HepG2 (cell line): Measurements from ENCODE around the gene MAGI1. TPM values are rescaled to one million over a fixed set of nuclear protein-coding genes. Genes with fewer than 3 reads are reported as not detected.

Source experiments
- ATF3 ChIP-seq: sonication (generic); formaldehyde crosslinking; IDR thresholded peaks from 2 replicates; pipeline ENCODE4 v1.4.0; 2020; ENCODE audit warnings: missing genetic modification reagents
- ATF7 ChIP-seq, 2 experiments: fragments of 450-650 bp in 1 of 2; sonication (generic) in 1 of 2; formaldehyde crosslinking in 1 of 2; IDR thresholded peaks; 2 replicates each; pipeline versions ENCODE4 v1.4.0 to v1.6.1; 2016 to 2020; ENCODE audit warnings: antibody characterized with exemption in 1 of 2, mild to moderate bottlenecking in 1 of 2, missing genetic modification reagents in 1 of 2
- CBX5 ChIP-seq: sonication (generic); formaldehyde crosslinking; IDR thresholded peaks from 2 replicates; pipeline ENCODE4 v1.4.0; 2020; ENCODE audit warnings: missing genetic modification reagents, borderline replicate concordance
- CREB1 ChIP-seq, 2 experiments: fragments of 450-650 bp in 1 of 2; IDR thresholded peaks; 2 replicates each; pipeline ENCODE4 v1.6.1; 2016 to 2017; ENCODE audit warnings: control low read depth in 1 of 2, mild to moderate bottlenecking in 1 of 2, missing compliant biosample characterization in 1 of 2, missing genetic modification characterization in 1 of 2
- DNMT1 ChIP-seq: sonication (generic); formaldehyde crosslinking; IDR thresholded peaks from 2 replicates; pipeline ENCODE4 v1.5.1; 2020; ENCODE audit warnings: mild to moderate bottlenecking, missing genetic modification reagents
- DPF2 ChIP-seq: sonication (generic); formaldehyde crosslinking; IDR thresholded peaks from 2 replicates; pipeline ENCODE4 v1.4.0; 2020; ENCODE audit warnings: mild to moderate bottlenecking, low read depth, missing genetic modification reagents, borderline replicate concordance
- FOXC1 ChIP-seq: sonication (generic); formaldehyde crosslinking; IDR thresholded peaks from 2 replicates; pipeline ENCODE4 v1.8.0; 2022; ENCODE audit warnings: mild to moderate bottlenecking, missing genetic modification reagents, borderline replicate concordance
- IRF2 ChIP-seq: IDR thresholded peaks from 2 replicates; pipeline ENCODE4 v1.6.1; 2018; ENCODE audit warnings: missing genetic modification reagents, missing compliant biosample characterization
- KLF6 ChIP-seq: IDR thresholded peaks from 2 replicates; pipeline ENCODE4 v1.8.0; 2016; ENCODE audit warnings: missing biosample characterization, missing genetic modification reagents
- MAFK ChIP-seq, 2 experiments: IDR thresholded peaks in 1 of 2; conservative IDR thresholded peaks in 1 of 2; 2 replicates each; pipeline ENCODE4 v1.6.1; 2011; ENCODE audit warnings: improper control_type of control experiment in 2 of 2, low read length in 2 of 2
- MAX ChIP-seq: IDR thresholded peaks from 2 replicates; pipeline ENCODE4 v1.6.1; 2012; ENCODE audit warnings: inconsistent platforms
- NCOA5 ChIP-seq: sonication (generic); formaldehyde crosslinking; IDR thresholded peaks from 2 replicates; pipeline ENCODE4 v1.4.0; 2020; ENCODE audit warnings: missing genetic modification reagents
- PHB2 ChIP-seq: fragments of 450-650 bp; IDR thresholded peaks from 2 replicates; pipeline ENCODE4 v1.6.1; 2018; ENCODE audit not compliant: partially characterized antibody
- RARA ChIP-seq: IDR thresholded peaks from 2 replicates; pipeline ENCODE4 v1.6.1; 2016; ENCODE audit warnings: missing genetic modification reagents, missing compliant biosample characterization
- RXRB ChIP-seq: IDR thresholded peaks from 2 replicates; pipeline ENCODE4 v1.6.1; 2016; ENCODE audit warnings: borderline replicate concordance, missing genetic modification reagents, missing compliant biosample characterization
- ZBTB1 ChIP-seq: sonication (generic); formaldehyde crosslinking; IDR thresholded peaks from 2 replicates; pipeline ENCODE4 v1.4.0; 2020; ENCODE audit warnings: missing genetic modification reagents, borderline replicate concordance
- ZFY ChIP-seq: sonication (generic); formaldehyde crosslinking; IDR thresholded peaks from 2 replicates; pipeline ENCODE4 v1.4.0; 2020; ENCODE audit warnings: missing genetic modification reagents
- ZGPAT ChIP-seq: IDR thresholded peaks from 2 replicates; pipeline ENCODE4 v1.6.1; 2016; ENCODE audit warnings: mild to moderate bottlenecking
- ZMYM3 ChIP-seq: sonication (generic); formaldehyde crosslinking; IDR thresholded peaks from 2 replicates; pipeline ENCODE4 v1.5.1; 2020; ENCODE audit warnings: mild to moderate bottlenecking, missing genetic modification reagents
- ZMYM4 ChIP-seq: sonication (generic); formaldehyde crosslinking; IDR thresholded peaks from 2 replicates; pipeline ENCODE4 v1.8.1; 2023; ENCODE audit warnings: mild to moderate bottlenecking, missing genetic modification reagents
- ZNF264 ChIP-seq: sonication (generic); formaldehyde crosslinking; IDR thresholded peaks from 2 replicates; pipeline ENCODE4 v1.4.0; 2020; ENCODE audit warnings: missing genetic modification reagents
- ZNF292 ChIP-seq: sonication (generic); formaldehyde crosslinking; IDR thresholded peaks from 2 replicates; pipeline ENCODE4 v1.8.1; 2022; ENCODE audit warnings: mild to moderate bottlenecking, low read depth, missing genetic modification reagents, borderline replicate concordance
- ZNF451 ChIP-seq: sonication (generic); formaldehyde crosslinking; IDR thresholded peaks from 2 replicates; pipeline ENCODE4 v1.5.0; 2020; ENCODE audit warnings: mild to moderate bottlenecking, missing genetic modification reagents
- ZNF512 ChIP-seq: sonication (generic); formaldehyde crosslinking; IDR thresholded peaks from 2 replicates; pipeline ENCODE4 v1.4.0; 2020; ENCODE audit warnings: mild to moderate bottlenecking, missing genetic modification reagents
- ZNF709 ChIP-seq: sonication (generic); formaldehyde crosslinking; IDR thresholded peaks from 2 replicates; pipeline ENCODE4 v1.5.0; 2020; ENCODE audit warnings: mild to moderate bottlenecking, missing genetic modification reagents
- ZNF768 ChIP-seq: sonication (generic); formaldehyde crosslinking; IDR thresholded peaks from 2 replicates; pipeline ENCODE4 v1.4.0; 2020; ENCODE audit warnings: missing genetic modification reagents
- ZNF784 ChIP-seq: sonication (generic); formaldehyde crosslinking; IDR thresholded peaks from 2 replicates; pipeline ENCODE4 v1.5.1; 2020; ENCODE audit warnings: missing genetic modification reagents, mild to moderate bottlenecking, borderline replicate concordance
- ZNF841 ChIP-seq: sonication (generic); formaldehyde crosslinking; IDR thresholded peaks from 2 replicates; pipeline ENCODE4 v1.8.1; 2023; ENCODE audit warnings: missing genetic modification reagents, borderline replicate concordance
- polyA plus RNA-seq, 8 experiments: library from polyadenylated mRNA; depleted of rRNA in 3 of 8; stranded (reverse) in 7 of 8; unstranded in 1 of 8; fragments of >200 nt; fragmentation: Illumina TruSeq in 4 of 8; extraction: Trizol in 4 of 8; gene quantifications; 2 replicates each; pipeline versions ENCODE4 v1.2.1 to v1.2.3, GENCODE V29; 2011 to 2016; ENCODE audit warnings: low read depth in 4 of 8, missing spikeins in 1 of 8, mixed read lengths in 1 of 8; ENCODE audit not compliant: insufficient read depth in 1 of 8
- total RNA-seq, 5 experiments: library from RNA; depleted of rRNA; stranded (reverse); fragments of >200 nt; fragmentation: Illumina TruSeq; extraction: Trizol; gene quantifications; 2 replicates each; pipeline ENCODE4 v1.2.3, GENCODE V29; 2016; ENCODE audit warnings: low read depth in 1 of 5

Gene MAGI1
- total and polyA plus RNA-seq, 2 of the 13 experiments (the other 11 are each of a cell fraction or from before 2014, with no cell fraction given) = 22.2 to 26.0 TPM

- TF ChIP-seq RXRB = peak; percentile 47
- TF ChIP-seq ZNF784 (CRISPR knock-in tag) = no peak
- TF ChIP-seq NCOA5 (CRISPR knock-in tag) = no peak
- no peak for TF ChIP-seq DNMT1 (CRISPR knock-in tag)
- no peak for TF ChIP-seq ZBTB1 (CRISPR knock-in tag)
- no peak for TF ChIP-seq ZNF768 (CRISPR knock-in tag)
- no peak for TF ChIP-seq ZFY (CRISPR knock-in tag)
- TF ChIP-seq MAX = no peak
- peak; percentile 69; the same call in 1 of the 2 replicates for TF ChIP-seq DPF2 (CRISPR knock-in tag)
- TF ChIP-seq ATF7 (IDR thresholded peaks at IDR 0.05) = no peak
- no peak for TF ChIP-seq ATF7 (CRISPR knock-in tag; IDR thresholded peaks at IDR 0.05)
- peak; percentile 56; the same call in 1 of the 2 replicates for TF ChIP-seq ZMYM4 (CRISPR knock-in tag)
- TF ChIP-seq PHB2 = no peak
- no peak for TF ChIP-seq ZMYM3 (CRISPR knock-in tag)
- no peak for TF ChIP-seq MAFK (conservative IDR thresholded peaks at IDR 0.05 in 1 of 2, IDR thresholded peaks at IDR 0.05 in 1 of 2; ENCODE audit: low read length in 2 of 2)
- TF ChIP-seq FOXC1 = no peak
- TF ChIP-seq ZNF292 (CRISPR knock-in tag) = no peak
- no peak for TF ChIP-seq ZNF841
- TF ChIP-seq ZNF709 = no peak
- TF ChIP-seq ZNF451 (CRISPR knock-in tag) = no peak
- TF ChIP-seq RARA (CRISPR knock-in tag) = peak; percentile 50
- TF ChIP-seq ATF3 = no peak; the same call in 1 of the 2 replicates
- TF ChIP-seq CREB1 (IDR thresholded peaks at IDR 0.05) = no peak
- TF ChIP-seq CREB1 (CRISPR knock-in tag; IDR thresholded peaks at IDR 0.05) = peak; percentile 36; the same call in 1 of the 2 replicates
- TF ChIP-seq ZNF512 (CRISPR knock-in tag) = no peak
- TF ChIP-seq ZNF264 (CRISPR knock-in tag) = no peak
- peak; percentile 14 for TF ChIP-seq ZGPAT (CRISPR knock-in tag)
- TF ChIP-seq KLF6 (CRISPR knock-in tag) = no peak
- 0 out of 2 replicates have a peak, but pooled peaks have one; percentile 47 for TF ChIP-seq IRF2 (CRISPR knock-in tag)
- TF ChIP-seq CBX5 (CRISPR knock-in tag) = no peak
Observed at GRCh38 chr3:65955792-65956477, 82.8 kb downstream of the MAGI1 start (continued).
